A673 (cell line): ENCODE data around the gene CCDC149. TPM values are rescaled to one million over a fixed set of nuclear protein-coding genes. Genes with fewer than 3 reads are reported as not detected.

Source experiments
- BruUV-seq: library from RNA; stranded (reverse); fragments of 400-500 nt; replicated peaks from 2 replicates; lab custom pipeline; 2021; lab: Mats Ljungman, UMichigan
- CTCF ChIA-PET: fragments of 300-600 bp; sonication (Branson Sonifier 250); formaldehyde crosslinking; loops from one replicate; lab custom pipeline; 2022; ENCODE audit warnings: antibody characterized with exemption; lab: Charles Lee
- POLR2A ChIA-PET: fragments of 300-600 bp; sonication (Branson Sonifier 250); formaldehyde crosslinking; loops from one replicate; lab custom pipeline; 2022; ENCODE audit warnings: antibody characterized with exemption; ENCODE audit not compliant: low non-redundant PET; lab: Charles Lee
- DNase-seq: peaks from one replicate; pipeline ENCODE4 v3.0.0-alpha.2; 2015; ENCODE audit warnings: low spot score
- H3K27ac ChIP-seq: fragments of 200-600 bp; sonication (generic); 2 replicates; pipeline ENCODE4 v1.5.1; 2016; ENCODE audit warnings: mixed run types, low read depth, mild to moderate bottlenecking, mixed read lengths, antibody characterized with exemption, low read length; ENCODE audit not compliant: poor library complexity, severe bottlenecking
- H3K27me3 ChIP-seq: fragments of 200-600 bp; sonication (generic); replicated peaks from 2 replicates; pipeline ENCODE4 v1.6.1; 2017; ENCODE audit warnings: mixed run types, low read depth, mild to moderate bottlenecking, mixed read lengths, antibody characterized with exemption, low read length; ENCODE audit not compliant: insufficient read depth, poor library complexity
- H3K36me3 ChIP-seq: fragments of 200-600 bp; sonication (generic); 2 replicates; pipeline ENCODE4 v1.6.1; 2016; ENCODE audit warnings: mixed run types, mild to moderate bottlenecking, mixed read lengths, antibody characterized with exemption, low read length; ENCODE audit not compliant: insufficient read depth, poor library complexity, severe bottlenecking
- H3K4me1 ChIP-seq: fragments of 200-600 bp; sonication (generic); 2 replicates; pipeline ENCODE4 v1.6.1; 2017; ENCODE audit warnings: mixed run types, mild to moderate bottlenecking, mixed read lengths, antibody characterized with exemption, low read length; ENCODE audit not compliant: insufficient read depth, poor library complexity, severe bottlenecking
- H3K4me3 ChIP-seq: fragments of 200-600 bp; sonication (generic); 2 replicates; pipeline ENCODE4 v1.5.1; 2016; ENCODE audit warnings: low read depth, mixed run types, mild to moderate bottlenecking, mixed read lengths, low read length; ENCODE audit not compliant: poor library complexity, severe bottlenecking
- H3K9me3 ChIP-seq: fragments of 200-600 bp; sonication (generic); 2 replicates; pipeline ENCODE4 v1.6.1; 2016; ENCODE audit warnings: mixed run types, low read depth, mild to moderate bottlenecking, mixed read lengths, antibody characterized with exemption, low read length; ENCODE audit not compliant: poor library complexity, severe bottlenecking
- EZH2 ChIP-seq: fragments of 200-600 bp; sonication (generic); IDR thresholded peaks from 2 replicates; pipeline ENCODE4 v1.6.1; 2017; ENCODE audit warnings: borderline replicate concordance, low read depth, mild to moderate bottlenecking, mixed read lengths, antibody characterized with exemption, low read length; ENCODE audit not compliant: poor library complexity, severe bottlenecking
- intact Hi-C: fragments of 100-400 bp; cut with micrococcal nuclease; formaldehyde crosslinking; loops from one replicate; pipeline ENCODE4 v1.10.0; 2022; ENCODE audit not compliant: unreplicated experiment
- total RNA-seq: library from RNA; stranded (reverse); gene quantifications from 2 replicates; pipeline ENCODE4 v1.2.3, GENCODE V29; 2021
- TF ChIP-seq, protein P1 (sequence below): fragments of 300-800, 200-600 bp; sonication (generic); conservative IDR thresholded peaks from 2 replicates; pipeline ENCODE4 v1.5.1; 2017; ENCODE audit warnings: low read depth, mild to moderate bottlenecking, antibody characterized with exemption, low read length, moderate library complexity, mixed read lengths

Gene CCDC149
- total RNA-seq, 1 experiment from 2014 or later = 2.8 TPM

DNA sequence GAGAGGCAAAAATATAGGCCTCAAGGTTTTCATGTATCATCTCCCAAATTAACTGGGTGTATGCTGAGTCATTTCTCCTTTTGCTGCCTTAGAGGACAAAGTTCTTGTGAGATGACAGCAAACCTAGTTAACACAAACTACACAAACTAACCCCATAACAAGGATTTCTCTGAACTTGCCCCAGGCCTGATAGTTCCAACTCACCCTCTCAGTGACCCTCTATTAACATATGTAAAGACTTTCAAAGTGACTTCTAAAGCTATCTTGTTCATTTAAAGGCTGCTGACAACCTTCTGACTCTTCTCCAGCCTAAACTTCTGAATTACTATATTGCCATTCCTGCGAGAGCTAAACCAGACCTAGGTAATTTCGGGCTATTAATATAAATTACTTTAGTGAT is 43.2 kb upstream of the CCDC149 start:
- intact Hi-C loops = no loop called here
- ChIA-PET CTCF (no interaction called here), POLR2A (no interaction called here)
- no peaks in the 10 kb centered on the region for H3K27me3 ChIP-seq
- TF ChIP-seq, protein P1, sequence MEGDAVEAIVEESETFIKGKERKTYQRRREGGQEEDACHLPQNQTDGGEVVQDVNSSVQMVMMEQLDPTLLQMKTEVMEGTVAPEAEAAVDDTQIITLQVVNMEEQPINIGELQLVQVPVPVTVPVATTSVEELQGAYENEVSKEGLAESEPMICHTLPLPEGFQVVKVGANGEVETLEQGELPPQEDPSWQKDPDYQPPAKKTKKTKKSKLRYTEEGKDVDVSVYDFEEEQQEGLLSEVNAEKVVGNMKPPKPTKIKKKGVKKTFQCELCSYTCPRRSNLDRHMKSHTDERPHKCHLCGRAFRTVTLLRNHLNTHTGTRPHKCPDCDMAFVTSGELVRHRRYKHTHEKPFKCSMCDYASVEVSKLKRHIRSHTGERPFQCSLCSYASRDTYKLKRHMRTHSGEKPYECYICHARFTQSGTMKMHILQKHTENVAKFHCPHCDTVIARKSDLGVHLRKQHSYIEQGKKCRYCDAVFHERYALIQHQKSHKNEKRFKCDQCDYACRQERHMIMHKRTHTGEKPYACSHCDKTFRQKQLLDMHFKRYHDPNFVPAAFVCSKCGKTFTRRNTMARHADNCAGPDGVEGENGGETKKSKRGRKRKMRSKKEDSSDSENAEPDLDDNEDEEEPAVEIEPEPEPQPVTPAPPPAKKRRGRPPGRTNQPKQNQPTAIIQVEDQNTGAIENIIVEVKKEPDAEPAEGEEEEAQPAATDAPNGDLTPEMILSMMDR = no peak
- TF ChIP-seq EZH2 = no peak
- H3K9me3 ChIP-seq = no peaks in the 10 kb centered on the region
- H3K27ac ChIP-seq = no peak overlapping the region
- BruUV-seq = no TSS peak
- H3K36me3 ChIP-seq = no peaks in the 10 kb centered on the region
- no peak overlapping the region for H3K4me3 ChIP-seq
- DNase-seq = no peak
- no peaks in the 10 kb centered on the region for H3K4me1 ChIP-seq

DNA sequence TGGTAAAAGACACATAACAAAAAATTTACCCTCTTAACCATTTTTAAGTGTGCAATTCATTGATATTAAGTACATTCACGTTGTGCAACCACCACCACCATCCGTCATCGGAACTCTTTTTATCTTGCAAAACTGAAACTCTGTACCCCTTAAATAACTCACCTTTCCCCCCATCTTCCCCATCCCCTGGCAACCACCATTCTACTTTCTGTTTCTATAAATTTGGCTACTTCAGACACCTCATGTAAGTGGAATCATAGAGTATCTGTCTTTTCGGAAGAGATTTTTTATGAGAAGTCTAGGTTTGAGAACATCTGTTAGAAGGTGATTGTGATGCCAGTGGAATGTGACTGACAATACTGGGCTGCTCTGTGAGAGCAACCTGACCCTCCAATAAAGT is 39.8 kb upstream of the CCDC149 start:
- CTCF ChIA-PET = no interaction called here
- TF ChIP-seq, protein P1 = no peak
- no peak for TF ChIP-seq EZH2
- Histone ChIP-seq H3K4me3 (no peak overlapping the region), H3K36me3 (no peaks in the 10 kb centered on the region), H3K27ac (no peak overlapping the region), H3K27me3 (no peaks in the 10 kb centered on the region), H3K9me3 (no peaks in the 10 kb centered on the region), H3K4me1 (no peaks in the 10 kb centered on the region)
- POLR2A ChIA-PET = no interaction called here
- intact Hi-C loops = no loop called here
- DNase-seq = no peak
- BruUV-seq = no TSS peak

DNA sequence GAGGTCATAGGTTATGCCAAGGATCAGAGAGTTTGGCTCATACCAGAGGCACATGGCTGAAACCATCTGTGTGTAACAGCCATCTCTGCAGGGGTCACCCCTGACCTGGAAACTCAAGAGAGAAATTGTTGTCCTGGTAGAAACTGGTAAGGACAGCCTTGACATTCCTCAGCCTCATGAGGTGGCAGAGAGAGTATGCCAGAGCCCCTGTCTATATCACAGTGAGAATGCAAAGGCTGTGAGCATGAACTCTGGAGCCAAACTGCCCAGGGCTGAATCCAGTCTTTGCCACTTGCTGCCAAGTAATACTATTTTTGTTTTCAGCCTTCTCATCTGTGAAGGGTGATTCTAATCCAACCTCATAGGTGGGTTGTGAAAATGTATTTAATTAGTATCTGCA is 37.1 kb upstream of the CCDC149 start:
- no peak overlapping the region for H3K4me3 ChIP-seq
- no peaks in the 10 kb centered on the region for H3K36me3 ChIP-seq
- ChIA-PET CTCF (no interaction called here), POLR2A (no interaction called here)
- H3K27ac ChIP-seq = no peak overlapping the region
- no TSS peak for BruUV-seq
- no peaks in the 10 kb centered on the region for H3K4me1 ChIP-seq
- H3K9me3 ChIP-seq = no peaks in the 10 kb centered on the region
- intact Hi-C loops = no loop called here
- TF ChIP-seq, protein P1 = no peak
- TF ChIP-seq EZH2 = no peak
- no peak for DNase-seq
- H3K27me3 ChIP-seq = no peaks in the 10 kb centered on the region
